Measurements from ENCODE around the gene F2RL2. TPM values are rescaled to one million over a fixed set of nuclear protein-coding genes. Genes with fewer than 3 reads are reported as not detected.

F2RL2 gene
- total and polyA plus RNA-seq, 2 of the 4 experiments (the other 2 are of a cell fraction) = 21.7 to 32.8 TPM

- H2AK5ac ChIP-seq (ENCODE audit: low read depth, low read length) = peak overlapping the region; percentile 23; the same call in 1 of the 2 replicates
- H3K23ac ChIP-seq (ENCODE audit: low read depth, low read length) = peak overlapping the region; percentile 39; the same call in 1 of the 2 replicates
- H3K9me3 ChIP-seq (ENCODE audit: control insufficient read depth, insufficient read depth, low read length) = no peaks in the 10 kb centered on the region
- H4K91ac ChIP-seq (ENCODE audit: insufficient read depth, low read depth, low read length) = 0 out of 2 replicates have a peak overlapping the region, but pooled peaks have one; percentile 39
- H2BK15ac ChIP-seq (ENCODE audit: low read depth, low read length) = peak overlapping the region; percentile 61; the same call in 1 of the 3 replicates
- no peaks in the 10 kb centered on the region for H3K9me1 ChIP-seq (ENCODE audit: insufficient read depth, low read length)
- ChIA-PET POLR2A (ENCODE audit: unreplicated experiment) (no interaction called here), CTCF (no interaction called here)
- no peak overlapping the region for H3K9ac ChIP-seq (ENCODE audit: low read depth, low read length)
- no peak overlapping the region for H3K4me3 ChIP-seq (ENCODE audit: insufficient read depth, low read depth, low read length)
- H3K36me3 ChIP-seq (ENCODE audit: control insufficient read depth, insufficient read depth, low read length) = no peaks in the 10 kb centered on the region
- dilution Hi-C loops (cut with HindIII; ENCODE audit: low sequenced_read_pairs, unreplicated experiment) = no loop called here
- H3K56ac ChIP-seq (ENCODE audit: extremely low read depth, insufficient read depth, low read length) = no peak overlapping the region
- H4K8ac ChIP-seq (ENCODE audit: low read depth in 2 of 2, low read length in 2 of 2) = 0 out of 4 replicates have a peak overlapping the region, but pooled peaks of 1 of the 2 experiments have one; percentile 30
- ATAC-seq (ENCODE audit: low read depth) = no peak
- H3K27me3 ChIP-seq (ENCODE audit: control insufficient read depth, insufficient read depth, low read length) = no peaks in the 10 kb centered on the region
- H2AFZ ChIP-seq (replicated peaks; ENCODE audit: low read length, poor library complexity) = peak overlapping the region; percentile 37
- H3K4me2 ChIP-seq (ENCODE audit: low read depth, low read length) = no peak overlapping the region
- BruUV-seq (replicated peaks) = no TSS peak
- 44% methylated on average over 1 of the region's 6 CpGs; no CpG with 5 or more reads in 1 of the 2 experiments for WGBS, 2 experiments (ENCODE audit: extremely low coverage in 2 of 2, insufficient read length in 1 of 2)
- H3K27ac ChIP-seq (ENCODE audit: insufficient read depth, low read length) = no peak overlapping the region
- peak overlapping the region; percentile 63 for H3K14ac ChIP-seq (replicated peaks; ENCODE audit: low read depth, low read length)
- no peaks in the 10 kb centered on the region for H4K20me1 ChIP-seq (ENCODE audit: insufficient read depth, low read length)
- no peak for DNase-seq
- peak overlapping the region; percentile 87 for H3K18ac ChIP-seq (ENCODE audit: low read depth, low read length)
- no peaks in the 10 kb centered on the region for H3K79me1 ChIP-seq (ENCODE audit: low read depth in 1 of 2, low read length in 2 of 2)
- H2AK9ac ChIP-seq (replicated peaks; ENCODE audit: low read depth, low read length, poor library complexity) = no peak overlapping the region
- H2BK120ac ChIP-seq (ENCODE audit: low read depth, low read length) = peak overlapping the region; percentile 77
- H3K4ac ChIP-seq (ENCODE audit: low read depth, low read length) = peak overlapping the region; percentile 54; the same call in 1 of the 2 replicates
- peaks cover 4% of the 10 kb centered on the region; the same call in 1 of the 2 replicates for H3K4me1 ChIP-seq (ENCODE audit: control insufficient read depth, insufficient read depth, low read length)
- H2BK5ac ChIP-seq (ENCODE audit: low read depth, low read length, poor library complexity, severe bottlenecking) = no peak overlapping the region
- H2BK20ac ChIP-seq (ENCODE audit: low read depth, low read length) = peak overlapping the region; percentile 43
- peak overlapping the region; percentile 63; the same call in 1 of the 2 replicates for H4K5ac ChIP-seq (ENCODE audit: low read depth, low read length)
- in situ Hi-C loops (cut with MboI; ENCODE audit: low sequenced_read_pairs) = no loop called here
- intact Hi-C loops (cut with micrococcal nuclease) = no loop called here
- TF ChIP-seq CHD1 (IDR thresholded peaks at IDR 0.05; ENCODE audit: low read depth, low read length) (no peak), FOS (IDR thresholded peaks at IDR 0.05; ENCODE audit: low read depth, low read length) (no peak), RFX5 (IDR thresholded peaks at IDR 0.05; ENCODE audit: low read depth, low read length) (no peak), MXI1 (IDR thresholded peaks at IDR 0.05; ENCODE audit: borderline replicate concordance, low read depth, low read length) (no peak), RAD21 (IDR thresholded peaks at IDR 0.05; ENCODE audit: low read length) (no peak), MAZ (IDR thresholded peaks at IDR 0.05; ENCODE audit: borderline replicate concordance, low read depth, low read length) (no peak), SMC3 (IDR thresholded peaks at IDR 0.05; ENCODE audit: low read depth, low read length) (no peak), POLR2A (IDR thresholded peaks at IDR 0.05; ENCODE audit: low read depth, low read length) (no peak), ELK1 (IDR thresholded peaks at IDR 0.05; ENCODE audit: borderline replicate concordance, low read depth, low read length) (no peak), MAFK (IDR thresholded peaks at IDR 0.05; ENCODE audit: low read depth, low read length) (no peak), CEBPB (IDR thresholded peaks at IDR 0.05; ENCODE audit: low read depth, low read length) (no peak), RCOR1 (IDR thresholded peaks at IDR 0.05; ENCODE audit: insufficient replicate concordance, low read length) (no peak), NFE2L2 (IDR thresholded peaks at IDR 0.05; ENCODE audit: low read depth, low read length) (no peak), USF2 (IDR thresholded peaks at IDR 0.05; ENCODE audit: low read depth, low read length) (no peak), BHLHE40 (IDR thresholded peaks at IDR 0.05; ENCODE audit: low read depth, low read length) (no peak)
Measured at GRCh38 chr5:76657683-76658311, 34.6 kb upstream of the F2RL2 start.

Data from IMR-90 (cell line).